HepG2 (cell line): ENCODE measurements around the gene BICDL1. TPM values are rescaled to one million over a fixed set of nuclear protein-coding genes. Genes with fewer than 3 reads are reported as not detected.

Experiments used
- ATAC-seq: fragments of 200-7000 bp; cut with Tn5 transposase; 3 replicates; pipeline ENCODE4 v1.9.1; 2020; ENCODE audit warnings: mild to moderate bottlenecking, moderate library complexity
- BruUV-seq: library from RNA; stranded (reverse); fragments of 400-500 nt; replicated peaks from 2 replicates; lab custom pipeline; 2021; lab: Mats Ljungman, UMichigan
- CTCF ChIA-PET: fragments of 300-600 bp; formaldehyde crosslinking; extraction: SDS; loops from one replicate; lab custom pipeline; 2021; ENCODE audit warnings: low total read pairs, inconsistent platforms, low intra/inter-chr PET ratio; lab: Yijun Ruan, JAX
- POLR2A ChIA-PET: fragments of 350-600 bp; sonication (Branson Sonifier 250); formaldehyde crosslinking; loops from one replicate; lab custom pipeline; 2020; ENCODE audit warnings: antibody characterized with exemption, inconsistent platforms; lab: Yijun Ruan, JAX
- DNase-seq: peaks from one replicate; pipeline ENCODE4 v3.0.0-alpha.2; 2015; ENCODE audit warnings: low spot score
- FAIRE-seq: peaks from 3 replicates; lab custom pipeline; 2011; peaks lifted over from hg19 to GRCh38; lab: Jason Lieb, UNC
- H2AFZ ChIP-seq: one replicate; pipeline ENCODE4 v1.6.1; 2011; ENCODE audit warnings: low read length, inconsistent platforms
- H3K27ac ChIP-seq: fragments of 300-600 bp; 3 replicates; pipeline ENCODE4 v1.8.0; 2011; ENCODE audit warnings: mixed run types, mild to moderate bottlenecking, mixed read lengths, low read length, inconsistent platforms; ENCODE audit not compliant: insufficient read depth; ENCODE audit errors: extremely low read length
- H3K27me3 ChIP-seq, 2 experiments: fragments of 200-600 bp in 1 of 2; 2 replicates in 1 of 2; 3 replicates in 1 of 2; pipeline versions ENCODE4 v1.6.0 to v1.8.0; 2011; ENCODE audit warnings: low read length in 2 of 2, mild to moderate bottlenecking in 2 of 2, moderate library complexity in 2 of 2, inconsistent platforms in 1 of 2; ENCODE audit not compliant: insufficient read depth in 2 of 2, control insufficient read depth in 1 of 2
- H3K36me3 ChIP-seq, 2 experiments: fragments of 200-600 bp in 1 of 2; replicated peaks in 1 of 2; 2 replicates in 1 of 2; 3 replicates in 1 of 2; pipeline versions ENCODE4 v1.5.1 to v1.8.0; 2011; ENCODE audit warnings: low read length in 2 of 2, inconsistent platforms in 1 of 2; ENCODE audit not compliant: insufficient read depth in 2 of 2, control insufficient read depth in 1 of 2
- H3K4me1 ChIP-seq: 2 replicates; pipeline ENCODE4 v1.5.1; 2012; ENCODE audit warnings: low read length, inconsistent platforms; ENCODE audit not compliant: insufficient read depth
- H3K4me2 ChIP-seq: 2 replicates; pipeline ENCODE4 v1.6.0; 2011; ENCODE audit warnings: low read depth, low read length, inconsistent platforms
- H3K4me3 ChIP-seq, 3 experiments: fragments of 200-600 bp in 1 of 3; sonication (generic), shearing (Covaris generic) in 1 of 3; replicated peaks in 1 of 3; 2 replicates each; pipeline ENCODE4 v1.5.1; 2011 to 2016; ENCODE audit warnings: low read length in 3 of 3, inconsistent platforms in 2 of 3, low read depth in 2 of 3, mild to moderate bottlenecking in 2 of 3, control low read depth in 1 of 3, mixed read lengths in 1 of 3; ENCODE audit not compliant: insufficient read depth in 1 of 3
- H3K79me2 ChIP-seq: one replicate; pipeline ENCODE4 v1.6.1; 2011; ENCODE audit warnings: low read length, inconsistent platforms; ENCODE audit not compliant: insufficient read depth
- H3K9ac ChIP-seq: 2 replicates; pipeline ENCODE4 v1.6.0; 2011; ENCODE audit warnings: mild to moderate bottlenecking, low read depth, low read length, inconsistent platforms; ENCODE audit not compliant: insufficient read depth
- H3K9me3 ChIP-seq: 2 replicates; pipeline ENCODE4 v1.5.1; 2012; ENCODE audit warnings: mild to moderate bottlenecking, low read length
- H4K20me1 ChIP-seq: 2 replicates; pipeline ENCODE4 v1.6.0; 2011; ENCODE audit warnings: inconsistent platforms, mild to moderate bottlenecking, low read length, moderate library complexity; ENCODE audit not compliant: insufficient read depth
- ATRX ChIP-seq: sonication (generic); formaldehyde crosslinking; IDR thresholded peaks from 2 replicates; pipeline ENCODE4 v1.4.0; 2020; ENCODE audit warnings: missing genetic modification reagents, borderline replicate concordance
- CENPX ChIP-seq: sonication (generic); formaldehyde crosslinking; IDR thresholded peaks from 2 replicates; pipeline ENCODE4 v1.9.0; 2021; ENCODE audit warnings: mild to moderate bottlenecking, missing genetic modification reagents, moderate library complexity
- HDAC6 ChIP-seq: fragments of 200-600 bp; sonication (generic); IDR thresholded peaks from 2 replicates; pipeline ENCODE4 v1.7.0; 2017; ENCODE audit warnings: mild to moderate bottlenecking, antibody characterized with exemption, low read length, low read depth
- HNRNPLL ChIP-seq: fragments of 200-400 bp; formaldehyde crosslinking; IDR thresholded peaks from 2 replicates; pipeline ENCODE4 v1.6.1; 2017; ENCODE audit warnings: mild to moderate bottlenecking, low read depth, low read length; ENCODE audit not compliant: poor library complexity, severe bottlenecking
- NFKB2 ChIP-seq: sonication (generic); formaldehyde crosslinking; IDR thresholded peaks from 2 replicates; pipeline ENCODE4 v1.4.0; 2020; ENCODE audit warnings: missing genetic modification reagents, borderline replicate concordance
- PREB ChIP-seq: sonication (generic); formaldehyde crosslinking; IDR thresholded peaks from 2 replicates; pipeline ENCODE4 v1.4.0; 2020; ENCODE audit warnings: missing genetic modification reagents
- ZNF12 ChIP-seq: sonication (generic); formaldehyde crosslinking; IDR thresholded peaks from 2 replicates; pipeline ENCODE4 v1.5.0; 2020; ENCODE audit warnings: missing genetic modification reagents
- ZNF343 ChIP-seq: sonication (generic); formaldehyde crosslinking; IDR thresholded peaks from 2 replicates; pipeline ENCODE4 v1.4.0; 2020; ENCODE audit warnings: mild to moderate bottlenecking, missing genetic modification reagents
- ZNF549 ChIP-seq: sonication (generic); formaldehyde crosslinking; IDR thresholded peaks from 2 replicates; pipeline ENCODE4 v1.5.0; 2020; ENCODE audit warnings: missing genetic modification reagents
- ZNF639 ChIP-seq: conservative IDR thresholded peaks from 2 replicates; pipeline ENCODE4 v1.6.1; 2018; ENCODE audit warnings: missing genetic modification reagents
- ZNF740 ChIP-seq: sonication (generic); formaldehyde crosslinking; IDR thresholded peaks from 2 replicates; pipeline ENCODE4 v1.4.0; 2020; ENCODE audit warnings: missing genetic modification reagents
- ZNF75D ChIP-seq: sonication (generic); formaldehyde crosslinking; IDR thresholded peaks from 2 replicates; pipeline ENCODE4 v1.8.1; 2023; ENCODE audit warnings: missing genetic modification reagents, mild to moderate bottlenecking, borderline replicate concordance
- ZSCAN21 ChIP-seq: sonication (generic); formaldehyde crosslinking; IDR thresholded peaks from 2 replicates; pipeline ENCODE4 v1.8.0; 2022; ENCODE audit warnings: mild to moderate bottlenecking, missing genetic modification reagents, moderate library complexity, borderline replicate concordance
- WGBS: methylation state at CpG from one replicate; pipeline ENCODE4 v1.1.6; 2017; ENCODE audit warnings: low lambda C conversion rate; 5-methylcytosine and 5-hydroxymethylcytosine counted together
- in situ Hi-C: cut with HindIII; loops from 2 replicates; pipeline ENCODE4 v1.10.0; 2017; ENCODE audit warnings: low pct_unique_long_range_greater_than_20kb; ENCODE audit not compliant: extremely low pct_ligation_motif_present
- intact Hi-C: fragments of 100-400 bp; cut with micrococcal nuclease; formaldehyde crosslinking; loops from one replicate; pipeline ENCODE4 v1.10.0; 2022; ENCODE audit not compliant: unreplicated experiment
- polyA plus RNA-seq, 8 experiments: library from polyadenylated mRNA; depleted of rRNA in 3 of 8; stranded (reverse) in 7 of 8; unstranded in 1 of 8; fragments of >200 nt; fragmentation: Illumina TruSeq in 4 of 8; extraction: Trizol in 4 of 8; gene quantifications; 2 replicates each; pipeline versions ENCODE4 v1.2.1 to v1.2.3, GENCODE V29; 2011 to 2016; ENCODE audit warnings: low read depth in 4 of 8, missing spikeins in 1 of 8, mixed read lengths in 1 of 8; ENCODE audit not compliant: insufficient read depth in 1 of 8
- total RNA-seq, 5 experiments: library from RNA; depleted of rRNA; stranded (reverse); fragments of >200 nt; fragmentation: Illumina TruSeq; extraction: Trizol; gene quantifications; 2 replicates each; pipeline ENCODE4 v1.2.3, GENCODE V29; 2016; ENCODE audit warnings: low read depth in 1 of 5

BICDL1 gene
- total and polyA plus RNA-seq, 2 of the 13 experiments (the other 11 are each of a cell fraction or from before 2014, with no cell fraction given), result 3.6 to 9.7 TPM

GRCh38 chr12:120048263-120048662 is 59.2 kb downstream of the BICDL1 start (continued):
- TF ChIP-seq PREB (CRISPR knock-in tag) (no peak), ZSCAN21 (no peak)
- TF ChIP-seq, all 625 proteins: peak for 0

GRCh38 chr12:120049426-120049825 is 60.4 kb downstream of the BICDL1 start:
- no peak for FAIRE-seq
- Histone ChIP-seq H3K27me3 (no peaks in the 10 kb centered on the region), H2AFZ (no peak overlapping the region), H3K27ac (no peak overlapping the region), H3K4me3 (no peak overlapping the region), H3K9ac (no peak overlapping the region), H3K9me3 (no peaks in the 10 kb centered on the region), H3K4me1 (peaks cover 24% of the 10 kb centered on the region), H3K4me2 (no peak overlapping the region), H3K36me3 (no peaks in the 10 kb centered on the region), H3K79me2 (no peaks in the 10 kb centered on the region), H4K20me1 (no peaks in the 10 kb centered on the region)
- in situ Hi-C loops (no loop called here), intact Hi-C loops (no loop called here)
- BruUV-seq, result no TSS peak
- ATAC-seq, result no peak
- 81% methylated on average over 6 of the region's 6 CpGs for WGBS
- CTCF ChIA-PET, result no interaction called here
- no peak for TF ChIP-seq ZNF75D
- no peak for TF ChIP-seq HDAC6
- TF ChIP-seq ZNF343 (CRISPR knock-in tag), result no peak
- POLR2A ChIA-PET, result no interaction called here
- DNase-seq, result no peak

- Histone ChIP-seq H3K9ac (no peak overlapping the region), H3K36me3 (no peaks in the 10 kb centered on the region), H3K9me3 (no peaks in the 10 kb centered on the region), H3K27ac (no peak overlapping the region), H4K20me1 (no peaks in the 10 kb centered on the region), H3K4me3 (no peak overlapping the region), H3K79me2 (no peaks in the 10 kb centered on the region), H3K4me1 (peaks cover 44% of the 10 kb centered on the region), H2AFZ (no peak overlapping the region), H3K4me2 (no peak overlapping the region), H3K27me3 (no peaks in the 10 kb centered on the region)
- intact Hi-C loops (no loop called here), in situ Hi-C loops (no loop called here)
- DNase-seq (no peak), ATAC-seq (no peak), FAIRE-seq (no peak)
- ChIA-PET POLR2A (no interaction called here), CTCF (no interaction called here)
- BruUV-seq, result no TSS peak
- 94% methylated on average over 3 of the region's 3 CpGs for WGBS
- TF ChIP-seq CENPX (CRISPR knock-in tag) (no peak), ATRX (CRISPR knock-in tag) (no peak), NFKB2 (CRISPR knock-in tag) (no peak), ZNF12 (CRISPR knock-in tag) (no peak), ZNF549 (no peak), ZNF740 (CRISPR knock-in tag) (no peak), ZNF639 (CRISPR knock-in tag) (no peak), HNRNPLL (no peak)
These were observed 62.5 kb downstream of the BICDL1 start for GRCh38 chr12:120051535-120051934.
